Measurements from ENCODE around the gene EPB41L4B. TPM values are rescaled to one million over a fixed set of nuclear protein-coding genes. Genes with fewer than 3 reads are reported as not detected.

The EPB41L4B gene
- total RNA-seq, 2 experiments from 2014 or later = 0.34 TPM

- no peak for ATAC-seq
- ChIA-PET CTCF (interaction anchor here (1.6 kb wide), 1 partner anchor 13 kb away, joined by 4 read pairs; no protein-coding TSS in a partner anchor), POLR2A (no interaction called here)
- Mint-ChIP-seq H3K9me3 (no peaks in the 10 kb centered on the region), H3K4me1 (ENCODE audit: low read depth) (peaks cover 8% of the 10 kb centered on the region), H3K36me3 (ENCODE audit: low read depth) (no peaks in the 10 kb centered on the region), H3K4me3 (no peak overlapping the region), H3K27me3 (peaks cover 63% of the 10 kb centered on the region), H3K27ac (no peak overlapping the region)
- no peak for DNase-seq
- TF ChIP-seq CTCF (IDR thresholded peaks at IDR 0.05) = no peak
- intact Hi-C loops (cut with micrococcal nuclease) = no loop called here
Measured at GRCh38 chr9:109314011-109314531, 6.8 kb downstream of the EPB41L4B start.

GRCh38 chr9:109313351-109313750, 7.5 kb downstream of the EPB41L4B start:
- peaks cover 5% of the 10 kb centered on the region for H3K4me1 Mint-ChIP-seq (ENCODE audit: low read depth)
- peaks cover 56% of the 10 kb centered on the region for H3K27me3 Mint-ChIP-seq
- ATAC-seq (no peak), DNase-seq (no peak)
- no peak for TF ChIP-seq CTCF (IDR thresholded peaks at IDR 0.05)
- H3K36me3 Mint-ChIP-seq (ENCODE audit: low read depth) = no peaks in the 10 kb centered on the region
- ChIA-PET CTCF (interaction anchor here (1.6 kb wide), 1 partner anchor 14 kb away, joined by 4 read pairs; no protein-coding TSS in a partner anchor), POLR2A (interaction anchor here (0.6 kb wide), 1 partner anchor 45 kb away, joined by 3 read pairs; no protein-coding TSS in a partner anchor)
- H3K4me3 Mint-ChIP-seq = no peak overlapping the region
- H3K9me3 Mint-ChIP-seq = no peaks in the 10 kb centered on the region
- H3K27ac Mint-ChIP-seq = no peak overlapping the region
- intact Hi-C loops (cut with micrococcal nuclease) = no loop called here

GRCh38 chr9:109312783-109313182, 8.1 kb downstream of the EPB41L4B start:
- no peak for ATAC-seq
- POLR2A ChIA-PET = interaction anchor here (0.6 kb wide), 1 partner anchor 45 kb away, joined by 3 read pairs; no protein-coding TSS in a partner anchor
- H3K36me3 Mint-ChIP-seq (ENCODE audit: low read depth) = no peaks in the 10 kb centered on the region
- H3K9me3 Mint-ChIP-seq = no peaks in the 10 kb centered on the region
- no peak for DNase-seq
- no peak for TF ChIP-seq CTCF (IDR thresholded peaks at IDR 0.05)
- no peak overlapping the region for H3K4me3 Mint-ChIP-seq
- intact Hi-C loops (cut with micrococcal nuclease) = no loop called here
- no peak overlapping the region for H3K27ac Mint-ChIP-seq
- CTCF ChIA-PET = interaction anchor here (1.6 kb wide), 1 partner anchor 15 kb away, joined by 4 read pairs; no protein-coding TSS in a partner anchor
- peaks cover 5% of the 10 kb centered on the region for H3K4me1 Mint-ChIP-seq (ENCODE audit: low read depth)
- H3K27me3 Mint-ChIP-seq = peaks cover 53% of the 10 kb centered on the region

GRCh38 chr9:109311731-109312130, 9.1 kb downstream of the EPB41L4B start:
- no peak overlapping the region for H3K27ac Mint-ChIP-seq
- ChIA-PET CTCF (no interaction called here), POLR2A (no interaction called here)
- peaks cover 46% of the 10 kb centered on the region for H3K27me3 Mint-ChIP-seq
- peak; percentile 19 for DNase-seq
- peak; percentile 42 for ATAC-seq
- no peak for TF ChIP-seq CTCF (IDR thresholded peaks at IDR 0.05)
- H3K36me3 Mint-ChIP-seq (ENCODE audit: low read depth) = no peaks in the 10 kb centered on the region
- no peak overlapping the region for H3K4me3 Mint-ChIP-seq
- H3K9me3 Mint-ChIP-seq = no peaks in the 10 kb centered on the region
- H3K4me1 Mint-ChIP-seq (ENCODE audit: low read depth) = peaks cover 5% of the 10 kb centered on the region
- intact Hi-C loops (cut with micrococcal nuclease) = no loop called here

GRCh38 chr9:109311286-109311685, 9.6 kb downstream of the EPB41L4B start:
- intact Hi-C loops (cut with micrococcal nuclease) = no loop called here
- no peak overlapping the region for H3K4me3 Mint-ChIP-seq
- H3K4me1 Mint-ChIP-seq (ENCODE audit: low read depth) = peaks cover 5% of the 10 kb centered on the region
- DNase-seq (no peak), ATAC-seq (no peak)
- H3K9me3 Mint-ChIP-seq = no peaks in the 10 kb centered on the region
- TF ChIP-seq CTCF (IDR thresholded peaks at IDR 0.05) = no peak
- H3K27me3 Mint-ChIP-seq = peaks cover 44% of the 10 kb centered on the region
- no peak overlapping the region for H3K27ac Mint-ChIP-seq
- ChIA-PET CTCF (no interaction called here), POLR2A (no interaction called here)
- H3K36me3 Mint-ChIP-seq (ENCODE audit: low read depth) = no peaks in the 10 kb centered on the region
